GM19025 (cell line): ENCODE measurements around the gene LRP6.
"Not testable (repeated sequence)": the region's sequence is repeated elsewhere in the genome, so short reads cannot be mapped to it uniquely, and the experiment has no call there.

Experiments used
- ATAC-seq: cut with Tn5 transposase; IDR thresholded peaks from one replicate; pipeline ENCODE4 v1.9.1; 2021; ENCODE audit warnings: mild to moderate bottlenecking, low read depth, moderate library complexity; ENCODE audit not compliant: unreplicated experiment

Gene LRP6

GRCh38 chr12:12266873-12267741 lies at the start of gene LRP6:
LRP6 (minus strand) TSS chr12:12267044; CDS start chr12:12266735, 309 bp downstream.
- peak; percentile 71 for ATAC-seq

- ATAC-seq, result no peak
Measured at GRCh38 chr12:12315838-12316237, 49.0 kb upstream of the LRP6 start.

- ATAC-seq, result not testable (repeated sequence)
Measured at GRCh38 chr12:12310695-12311094, 43.9 kb upstream of the LRP6 start.

- no peak for ATAC-seq
Measured at GRCh38 chr12:12305568-12306300, 38.9 kb upstream of the LRP6 start.

GRCh38 chr12:12302976-12303375 lies 36.1 kb upstream of the LRP6 start:
- no peak for ATAC-seq

- no peak for ATAC-seq
Measured at GRCh38 chr12:12301122-12301521, 34.3 kb upstream of the LRP6 start.

GRCh38 chr12:12297201-12297830 lies 30.5 kb upstream of the LRP6 start:
- ATAC-seq, result no peak

- ATAC-seq, result no peak
Measured at GRCh38 chr12:12294215-12295005, 27.6 kb upstream of the LRP6 start.

- ATAC-seq, result no peak
Measured at GRCh38 chr12:12290206-12290605, 23.4 kb upstream of the LRP6 start.

- no peak for ATAC-seq
Measured at GRCh38 chr12:12286441-12286840, 19.6 kb upstream of the LRP6 start.

GRCh38 chr12:12282761-12283425 lies 16.0 kb upstream of the LRP6 start:
- ATAC-seq, result no peak

- no peak for ATAC-seq
Measured at GRCh38 chr12:12282202-12282601, 15.4 kb upstream of the LRP6 start.

GRCh38 chr12:12281134-12281533 lies 14.3 kb upstream of the LRP6 start:
- ATAC-seq, result no peak

- no peak for ATAC-seq
Measured at GRCh38 chr12:12278899-12279298, 12.1 kb upstream of the LRP6 start.

- ATAC-seq, result no peak
Measured at GRCh38 chr12:12275874-12276273, 9.0 kb upstream of the LRP6 start.

- ATAC-seq, result no peak
Measured at GRCh38 chr12:12273291-12273957, 6.6 kb upstream of the LRP6 start.

GRCh38 chr12:12272869-12273268 lies 6.0 kb upstream of the LRP6 start:
- no peak for ATAC-seq

- no peak for ATAC-seq
Measured at GRCh38 chr12:12270226-12270625, 3.4 kb upstream of the LRP6 start.

GRCh38 chr12:12267742-12268200 lies 927 bp upstream of the LRP6 start:
- no peak for ATAC-seq
